LoVo (cell line): ENCODE data around the gene ATP6V1B1.
A peak's percentile ranks its signal among the peaks of the same experiment; 100 is the strongest.

ENCODE experiments used
- DNase-seq: peaks from one replicate; pipeline ENCODE4 v3.0.0-alpha.2; 2016; ENCODE audit warnings: low spot score

Gene ATP6V1B1

DNA sequence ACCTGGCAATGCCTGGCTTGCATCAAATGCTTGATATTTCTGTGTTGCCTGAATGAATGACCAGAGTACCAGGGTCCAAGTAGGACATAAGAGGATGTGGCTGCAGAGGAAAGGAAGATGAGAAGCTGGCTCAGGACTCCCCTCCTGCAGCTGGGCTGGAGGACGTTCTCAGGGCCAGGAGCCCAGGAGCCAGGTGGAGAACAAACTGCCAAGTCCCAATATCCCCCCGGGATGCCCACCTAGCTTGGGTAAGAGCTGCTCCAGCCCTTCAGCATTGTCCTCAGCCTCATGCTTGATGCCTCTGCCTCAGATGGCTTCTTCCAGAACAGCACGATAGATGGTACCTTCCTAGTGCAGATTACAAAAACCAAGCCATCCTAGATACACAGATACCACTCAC, 8.6 kb upstream of the ATP6V1B1 start:
- DNase-seq: no peak

DNA sequence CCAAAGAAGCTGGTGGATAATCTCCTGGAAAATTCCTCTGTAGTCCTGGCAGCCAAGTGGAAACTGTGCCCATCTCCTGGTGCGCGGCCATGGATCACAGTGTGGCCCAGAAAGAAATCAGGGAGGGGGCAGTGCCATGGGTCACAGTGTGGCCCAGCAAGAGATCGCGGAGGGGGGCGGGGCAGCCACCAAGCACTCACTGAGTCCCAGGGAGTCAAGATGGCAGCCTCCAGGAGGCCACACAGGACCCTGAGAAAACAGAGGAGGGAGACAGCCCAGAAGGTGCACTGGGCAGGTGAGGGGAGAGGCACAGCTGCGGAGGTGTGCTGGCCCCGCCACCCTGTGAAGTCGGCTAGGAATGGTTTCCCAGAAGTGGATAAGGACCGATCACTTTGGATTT, 8.1 kb upstream of the ATP6V1B1 start:
- no peak for DNase-seq

DNA sequence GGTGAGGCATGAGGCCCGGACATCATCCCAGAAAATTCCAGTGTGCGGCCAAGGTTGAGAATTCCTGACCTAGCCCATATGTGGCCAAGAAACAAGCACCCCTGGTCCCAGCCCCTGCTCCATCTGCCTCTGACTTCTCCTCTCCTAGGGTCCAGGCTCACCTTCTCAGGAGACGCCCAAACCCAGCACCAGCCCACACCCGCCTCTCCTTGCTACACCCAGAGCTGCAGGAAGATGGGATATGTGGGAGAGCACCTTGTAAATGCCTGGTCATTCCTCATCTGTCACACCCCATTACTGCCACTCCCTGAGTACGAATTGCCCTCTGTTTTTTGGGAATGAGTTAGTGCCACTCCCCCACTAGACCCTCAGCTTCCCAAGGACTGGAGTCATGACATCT, 7.3 kb upstream of the ATP6V1B1 start:
- no peak for DNase-seq

DNA sequence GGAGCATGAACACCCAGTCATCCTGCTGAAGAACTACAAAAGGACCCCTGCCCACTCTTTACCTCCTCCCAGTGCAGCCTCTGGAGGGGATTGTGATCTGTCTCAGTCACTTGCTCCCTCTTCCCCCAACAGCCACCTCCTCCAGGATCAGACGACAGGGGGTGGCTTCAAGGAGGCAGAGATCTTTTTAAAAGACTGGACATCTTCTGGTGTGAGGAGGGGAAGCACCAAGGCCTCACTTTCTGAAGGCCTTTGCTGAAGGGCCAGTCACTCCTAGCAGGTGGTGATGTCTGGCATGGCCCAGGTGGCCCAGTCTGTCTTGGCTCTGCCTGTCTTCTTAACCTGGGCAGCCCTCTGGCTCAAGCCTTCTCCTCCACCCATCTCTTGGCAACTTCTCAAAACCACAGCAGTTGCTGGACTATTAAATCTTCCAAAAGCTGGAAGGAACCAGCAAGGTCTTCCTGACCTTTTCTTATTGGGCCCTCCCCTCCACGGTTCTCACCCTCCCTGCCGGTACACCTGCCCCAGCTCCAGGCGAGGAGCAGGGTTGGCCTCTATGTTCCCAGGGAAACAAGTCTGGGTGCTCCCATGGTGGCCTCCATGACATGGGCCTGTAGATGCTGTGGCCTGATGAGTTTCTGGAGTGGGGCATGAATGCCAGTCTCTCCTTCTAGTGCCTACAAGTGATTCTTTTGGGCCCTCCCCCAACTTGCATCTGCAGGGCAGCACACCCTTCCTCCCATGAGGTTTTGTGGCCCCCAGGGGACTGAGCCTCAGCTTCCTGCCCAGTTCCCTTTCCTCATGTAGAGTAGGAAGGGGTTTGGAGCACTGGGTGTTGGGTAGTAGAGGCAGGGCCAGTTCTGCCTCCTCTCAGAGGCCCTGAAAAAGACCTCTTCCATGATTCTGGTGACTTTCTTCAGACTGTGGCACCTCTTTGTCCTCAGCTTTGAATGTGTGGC, 5.0 kb upstream of the ATP6V1B1 start:
- DNase-seq: peak; percentile 22

DNA sequence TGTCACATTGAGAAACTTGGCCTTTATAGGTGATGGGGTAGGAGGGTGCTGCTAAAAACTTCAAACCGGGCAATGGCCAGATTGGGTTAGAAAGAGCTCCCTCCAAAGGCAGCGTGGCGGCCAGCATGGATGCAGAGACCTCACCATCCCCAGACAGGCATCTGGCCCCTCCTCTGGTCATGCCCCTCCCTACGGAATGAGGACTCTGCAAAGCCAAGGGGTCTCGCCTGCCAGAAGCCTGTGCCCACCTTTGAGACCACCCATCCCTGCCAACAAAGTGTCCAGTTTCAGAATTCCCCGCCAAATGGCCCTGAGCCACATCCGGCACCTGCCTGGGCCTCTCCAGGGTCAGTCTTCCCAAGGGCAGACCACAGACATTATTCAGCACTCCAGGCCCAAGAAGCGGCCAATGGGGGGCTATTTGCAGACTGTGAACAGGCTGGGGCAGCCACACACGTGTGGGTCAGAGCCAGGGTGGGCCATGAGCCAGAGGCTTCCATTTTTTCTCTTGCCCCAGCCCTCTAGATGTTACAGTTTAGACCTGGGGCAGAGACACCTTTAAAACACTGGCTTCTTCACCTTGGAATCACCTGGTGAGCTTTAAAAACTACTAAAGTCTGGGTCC, 4.2 kb upstream of the ATP6V1B1 start:
- DNase-seq: no peak

DNA sequence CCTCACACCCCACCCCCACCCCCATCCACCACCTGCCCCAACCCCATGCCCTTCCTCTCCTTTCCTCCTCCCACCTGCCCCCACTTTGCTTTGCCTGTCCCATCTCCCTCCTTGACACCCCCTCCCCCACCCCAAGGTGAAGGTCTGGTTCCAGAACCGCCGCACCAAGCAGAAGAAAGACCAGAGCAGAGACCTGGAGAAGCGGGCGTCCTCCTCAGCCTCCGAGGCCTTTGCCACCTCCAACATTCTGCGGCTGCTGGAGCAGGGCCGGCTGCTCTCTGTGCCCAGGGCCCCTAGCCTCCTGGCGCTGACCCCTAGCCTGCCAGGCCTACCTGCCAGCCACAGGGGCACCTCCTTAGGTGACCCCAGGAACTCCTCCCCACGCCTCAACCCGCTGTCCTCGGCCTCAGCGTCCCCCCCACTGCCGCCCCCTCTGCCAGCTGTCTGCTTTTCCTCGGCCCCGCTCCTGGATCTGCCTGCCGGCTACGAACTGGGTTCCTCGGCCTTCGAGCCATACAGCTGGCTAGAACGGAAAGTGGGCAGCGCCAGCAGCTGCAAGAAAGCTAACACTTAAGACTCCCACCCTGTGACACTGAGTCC, 3.0 kb upstream of the ATP6V1B1 start:
- no peak for DNase-seq

DNA sequence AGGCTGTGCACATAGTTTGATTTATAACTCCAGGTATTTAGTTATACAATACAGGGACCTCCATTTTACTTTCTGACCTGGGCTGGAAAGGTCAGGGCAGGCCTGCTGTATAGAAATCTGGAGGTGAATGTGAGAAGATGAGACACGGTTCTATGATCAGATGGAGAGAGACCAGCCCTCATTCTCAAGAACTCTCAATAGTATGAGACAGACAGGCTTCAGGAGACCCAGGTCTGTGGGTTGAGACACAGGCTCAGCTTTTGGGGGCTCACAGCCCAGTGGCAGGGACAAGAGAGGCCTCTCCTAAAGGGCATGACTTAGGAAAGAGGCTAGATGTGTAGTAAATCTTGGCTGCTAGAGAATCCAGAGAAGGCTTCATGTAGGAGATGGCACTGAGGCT, 719 bp upstream of the ATP6V1B1 start:
- DNase-seq: no peak

DNA sequence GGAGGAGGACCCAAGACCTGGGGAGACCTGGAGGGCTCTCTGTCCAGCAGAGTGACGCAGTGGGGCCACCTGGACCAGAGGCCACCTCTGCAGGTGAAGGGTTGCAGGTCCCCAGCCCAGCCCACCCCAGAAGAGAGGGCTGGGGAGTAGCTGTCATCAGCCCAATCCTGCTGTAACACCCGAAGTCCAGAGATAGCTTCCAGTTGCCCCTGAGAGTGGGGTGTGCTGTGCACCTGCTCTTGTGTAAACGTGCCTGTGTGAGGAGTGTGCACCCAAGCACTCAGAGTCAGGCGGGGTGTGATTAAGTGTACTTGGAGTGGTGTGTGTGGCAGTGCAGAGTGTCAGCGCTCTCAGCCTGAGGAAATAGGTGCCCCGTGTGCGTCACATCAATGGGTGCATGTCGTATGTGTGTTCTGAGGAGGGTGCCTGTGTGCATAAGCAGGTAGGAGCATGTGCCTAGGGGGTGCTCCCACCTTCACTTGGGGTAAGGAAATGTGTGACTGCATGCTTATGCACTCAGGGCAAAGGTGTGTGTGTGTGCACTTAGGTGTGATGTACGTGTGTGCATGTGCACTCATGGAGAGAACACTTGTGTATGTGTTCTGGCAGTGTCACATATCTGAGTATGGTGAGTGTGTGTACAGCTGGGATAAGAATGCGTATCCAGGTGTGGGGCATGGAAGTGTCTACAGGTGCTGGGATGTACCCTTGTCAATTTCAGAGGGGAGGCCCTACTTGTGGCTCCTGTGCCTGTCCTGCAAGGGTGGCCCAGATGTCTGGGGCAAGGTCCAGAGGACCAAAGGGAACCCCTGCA, 672 bp downstream of the ATP6V1B1 start:
- DNase-seq: no peak

DNA sequence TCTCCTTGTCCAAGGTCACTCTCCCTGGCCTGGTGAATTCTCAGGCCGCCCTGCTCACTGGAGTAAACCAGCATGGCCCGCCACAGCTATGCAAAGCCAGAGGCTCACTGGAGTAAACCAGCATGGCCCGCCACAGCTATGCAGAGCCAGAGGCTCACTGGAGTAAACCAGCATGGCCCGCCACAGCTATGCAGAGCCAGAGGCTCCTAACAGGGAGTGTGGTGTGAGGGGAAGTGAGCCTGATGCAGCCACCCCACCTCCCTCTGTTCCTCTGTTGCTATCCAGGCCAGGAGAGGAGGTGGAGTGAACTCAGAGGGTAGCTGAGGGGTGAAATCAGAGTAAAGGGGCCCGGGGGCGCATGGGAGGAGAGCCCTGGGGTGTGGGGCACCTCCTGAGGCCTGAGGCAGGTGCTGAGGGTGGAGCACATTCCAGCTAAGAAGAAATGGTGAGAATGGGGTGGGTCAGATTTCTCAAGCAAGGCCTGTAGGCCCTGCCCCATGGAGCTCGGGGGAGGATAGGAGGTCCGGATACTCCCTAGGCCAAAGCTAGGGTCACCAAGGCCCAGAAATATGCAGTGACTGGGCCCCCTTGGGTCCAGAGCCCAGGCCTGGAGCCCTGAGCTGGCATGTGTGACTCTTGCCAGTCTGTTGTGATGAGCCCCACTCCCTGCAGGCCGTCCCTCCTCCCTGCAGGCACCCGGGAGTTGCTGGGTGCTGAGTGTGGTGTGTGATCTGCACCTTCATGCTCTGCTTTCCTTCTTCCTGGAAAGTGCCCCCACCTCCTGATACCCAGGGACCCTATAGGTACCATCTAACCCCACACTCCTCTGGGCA, 1.5 kb downstream of the ATP6V1B1 start:
- DNase-seq: no peak

DNA sequence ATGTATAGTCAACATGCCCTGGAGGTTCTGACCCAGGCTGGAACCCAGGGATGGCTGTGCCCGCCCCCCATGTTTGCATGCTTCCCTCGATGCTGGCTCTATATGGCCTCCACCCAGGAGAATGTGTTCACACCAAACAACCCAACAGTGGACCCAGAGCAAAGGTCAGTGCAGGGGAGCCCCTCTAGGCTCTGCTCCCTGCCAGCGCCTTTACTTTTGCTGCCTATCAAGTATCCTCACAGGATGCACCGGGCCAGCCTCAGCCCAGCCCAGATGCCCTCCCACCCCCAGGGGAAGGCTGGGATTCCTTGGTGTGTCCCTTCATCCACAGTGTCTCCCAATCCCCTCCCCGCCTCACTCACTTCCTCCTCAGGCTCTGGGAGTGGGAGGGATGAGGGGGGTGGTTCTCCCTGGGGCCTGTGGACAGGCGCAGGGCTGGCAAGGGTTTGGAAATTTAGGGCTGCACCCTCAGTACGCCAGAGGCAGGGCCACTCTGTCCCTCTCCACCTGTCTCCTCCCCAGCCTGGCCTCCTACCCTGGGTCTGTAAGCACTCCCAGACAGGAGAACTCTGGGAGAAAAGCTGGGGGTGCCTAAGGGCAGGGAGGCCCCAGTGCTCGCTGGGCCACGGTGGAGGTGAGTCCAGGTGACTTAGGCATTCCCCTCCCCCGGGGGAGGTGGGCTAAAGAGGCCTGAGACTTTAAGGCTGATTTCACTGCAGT, 2.3 kb downstream of the ATP6V1B1 start:
- DNase-seq: no peak

DNA sequence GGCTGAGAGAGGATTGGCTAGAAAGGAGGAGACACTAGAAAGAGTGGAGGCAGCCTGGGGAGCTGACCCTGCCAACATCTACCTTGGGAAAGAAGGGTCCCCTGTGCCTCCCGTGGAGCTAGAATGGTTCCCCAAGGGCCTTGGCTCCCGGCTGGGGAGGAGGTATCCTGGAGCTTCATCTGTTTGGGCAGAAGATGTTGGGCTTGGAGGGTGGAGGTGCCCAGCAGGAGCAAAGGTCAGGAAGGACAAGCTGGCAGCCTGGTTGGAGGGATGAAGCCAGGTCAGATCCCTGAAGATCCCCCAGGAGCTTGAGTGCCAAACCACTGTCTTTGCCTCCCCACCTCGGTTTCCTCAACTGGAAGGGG, 2.9 kb downstream of the ATP6V1B1 start:
- DNase-seq: no peak

DNA sequence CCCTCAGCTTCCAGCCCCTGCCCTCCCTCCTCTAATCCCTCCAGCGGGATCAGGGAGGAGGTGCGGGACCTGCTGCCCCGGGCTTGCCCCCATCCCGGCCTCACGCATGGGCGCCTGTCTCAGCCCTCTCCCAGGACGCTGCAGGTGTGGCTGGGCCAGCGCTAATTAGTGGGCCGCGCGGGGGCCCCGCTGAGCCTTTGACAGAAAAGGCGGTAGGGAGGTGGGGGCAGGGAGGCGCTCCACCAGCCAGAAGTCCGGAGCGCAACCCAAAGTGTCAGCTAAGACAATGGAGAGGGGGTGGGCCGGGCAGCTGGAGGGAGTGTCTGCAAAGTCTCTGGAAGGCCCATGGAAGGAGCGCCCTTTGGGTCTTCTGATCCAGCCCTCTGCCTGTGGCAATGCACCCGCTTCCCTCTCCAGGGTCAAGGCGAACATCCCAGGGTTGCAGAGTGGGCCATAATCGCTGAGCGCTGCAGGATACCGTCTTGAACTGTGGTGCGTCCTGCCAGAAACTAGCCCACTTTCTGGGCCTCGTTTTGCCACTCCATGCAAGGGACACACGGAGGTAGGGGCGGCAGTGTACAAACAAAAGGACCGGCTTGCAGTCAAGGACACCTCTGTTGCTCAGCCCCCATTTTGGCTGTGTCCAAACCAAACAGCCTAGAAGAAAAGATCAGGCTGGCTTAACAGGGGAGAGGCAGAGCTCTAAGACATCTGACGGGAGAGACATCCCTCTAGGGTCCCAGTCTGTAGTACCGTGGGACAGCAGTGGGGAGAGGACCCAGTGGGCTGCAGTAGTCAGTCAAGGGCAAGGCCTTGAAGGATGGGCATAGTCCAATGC, 3.5 kb downstream of the ATP6V1B1 start:
- DNase-seq: no peak

DNA sequence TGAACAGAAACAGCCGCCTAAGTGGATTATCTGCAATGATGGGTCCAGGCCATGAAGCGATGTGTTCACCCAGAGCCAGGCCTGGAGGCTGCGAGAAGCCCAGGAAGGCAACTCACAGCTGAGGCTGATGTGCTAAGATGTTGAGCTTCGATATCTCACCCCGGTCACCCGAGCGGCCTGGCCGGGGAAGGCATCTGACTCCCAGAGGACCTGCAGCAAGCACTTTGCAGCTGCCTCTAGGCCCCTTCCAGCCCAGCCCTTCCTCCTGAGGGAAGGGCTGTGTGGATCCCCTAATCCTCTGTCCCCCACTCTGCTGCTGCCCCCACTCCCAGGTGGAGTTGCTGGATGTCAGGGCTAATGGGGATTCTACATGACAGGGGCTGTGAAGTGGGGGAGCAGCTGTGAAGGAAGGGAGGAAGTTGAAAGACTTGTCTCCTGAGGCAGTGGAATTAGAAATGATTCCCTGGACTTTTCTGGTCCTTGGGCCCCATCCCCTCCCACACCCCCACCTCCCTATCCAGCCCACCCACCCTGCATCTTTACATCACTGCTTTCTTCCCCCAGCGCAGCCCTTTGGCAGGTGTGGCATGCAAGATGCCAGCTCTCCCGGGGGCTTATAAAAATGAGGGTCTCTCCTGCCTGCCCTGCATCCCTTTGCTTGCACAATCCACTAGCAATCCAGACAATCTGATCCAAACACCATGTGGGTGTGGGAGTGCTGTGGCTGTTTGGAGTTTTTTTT, 4.3 kb downstream of the ATP6V1B1 start:
- no peak for DNase-seq

DNA sequence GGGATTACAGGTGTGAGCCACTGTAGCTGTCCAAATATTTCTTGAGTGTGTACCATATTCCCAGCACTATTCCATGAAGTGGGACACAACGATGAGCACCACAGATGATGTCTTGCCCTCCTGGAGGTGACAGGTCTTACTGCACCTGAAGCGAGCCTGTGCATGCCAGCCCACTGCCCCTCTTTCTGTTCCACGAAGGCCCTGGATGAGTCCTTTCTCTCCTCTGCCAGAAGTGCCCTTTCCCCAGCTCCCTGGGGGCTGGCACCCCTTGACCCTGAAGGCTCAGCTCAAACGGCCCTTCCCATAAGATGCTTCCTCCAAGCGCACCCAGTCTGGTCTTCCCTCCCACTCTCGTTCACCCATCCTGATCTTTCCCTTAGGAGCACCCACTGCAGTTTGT, 5.5 kb downstream of the ATP6V1B1 start:
- DNase-seq: no peak

DNA sequence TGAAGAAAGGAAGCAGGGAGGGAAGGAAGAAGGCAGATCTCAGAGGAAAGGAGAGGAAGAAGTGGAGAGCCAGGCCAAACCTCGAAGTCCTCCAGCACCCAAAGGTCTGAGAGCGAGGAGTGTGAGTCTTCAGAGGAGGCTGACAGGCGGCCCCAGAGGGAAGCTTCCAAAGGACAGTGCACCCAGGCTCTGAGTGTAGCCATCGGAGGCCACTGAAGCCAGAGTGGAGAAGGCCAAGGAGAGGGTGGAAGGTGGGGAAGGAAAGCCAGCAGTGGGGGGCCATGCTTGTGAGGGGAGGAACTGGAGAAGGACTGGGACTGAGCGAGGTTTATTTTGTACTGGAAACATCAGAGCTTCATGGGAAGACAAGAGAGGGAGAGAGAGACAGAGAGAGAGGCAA, 6.0 kb downstream of the ATP6V1B1 start:
- no peak for DNase-seq

DNA sequence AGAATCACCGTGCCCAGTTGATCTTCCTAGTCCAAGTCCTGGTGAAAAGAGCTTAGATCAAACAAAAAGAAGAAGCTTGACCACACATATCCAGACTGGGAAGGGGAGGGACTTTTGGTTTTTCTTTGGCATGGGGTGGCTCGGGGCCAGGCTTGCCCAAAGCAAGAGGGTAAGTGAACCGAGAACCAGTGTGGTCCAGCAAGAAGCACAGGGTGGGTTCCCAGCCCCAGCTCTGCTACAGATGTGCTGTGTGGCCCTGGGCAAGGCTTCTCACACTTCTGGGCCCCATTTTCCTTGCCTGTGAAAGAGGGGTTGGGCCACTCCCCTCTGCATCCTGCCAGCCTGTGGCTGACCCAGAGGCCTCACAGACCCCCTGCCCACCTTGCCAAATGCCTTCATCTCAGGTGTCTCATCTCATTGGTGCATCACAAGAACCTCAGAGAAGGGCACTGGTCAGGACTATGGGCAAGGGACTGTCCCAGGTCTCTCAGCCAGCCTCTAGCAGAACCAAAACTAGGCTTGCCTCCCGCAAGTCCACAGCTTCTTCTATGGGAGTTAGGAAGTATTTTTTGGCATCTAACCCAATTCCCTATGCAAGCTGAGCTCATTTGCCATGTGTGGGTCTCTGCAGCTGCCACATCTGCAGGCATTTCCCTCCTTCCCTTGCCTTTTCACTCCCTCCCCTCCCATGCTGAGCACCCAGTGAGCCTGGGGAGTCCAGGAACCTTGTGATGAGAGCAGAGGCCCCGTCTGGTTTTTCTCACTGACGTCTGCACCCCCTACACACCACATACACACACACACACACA, 6.9 kb downstream of the ATP6V1B1 start:
- no peak for DNase-seq

DNA sequence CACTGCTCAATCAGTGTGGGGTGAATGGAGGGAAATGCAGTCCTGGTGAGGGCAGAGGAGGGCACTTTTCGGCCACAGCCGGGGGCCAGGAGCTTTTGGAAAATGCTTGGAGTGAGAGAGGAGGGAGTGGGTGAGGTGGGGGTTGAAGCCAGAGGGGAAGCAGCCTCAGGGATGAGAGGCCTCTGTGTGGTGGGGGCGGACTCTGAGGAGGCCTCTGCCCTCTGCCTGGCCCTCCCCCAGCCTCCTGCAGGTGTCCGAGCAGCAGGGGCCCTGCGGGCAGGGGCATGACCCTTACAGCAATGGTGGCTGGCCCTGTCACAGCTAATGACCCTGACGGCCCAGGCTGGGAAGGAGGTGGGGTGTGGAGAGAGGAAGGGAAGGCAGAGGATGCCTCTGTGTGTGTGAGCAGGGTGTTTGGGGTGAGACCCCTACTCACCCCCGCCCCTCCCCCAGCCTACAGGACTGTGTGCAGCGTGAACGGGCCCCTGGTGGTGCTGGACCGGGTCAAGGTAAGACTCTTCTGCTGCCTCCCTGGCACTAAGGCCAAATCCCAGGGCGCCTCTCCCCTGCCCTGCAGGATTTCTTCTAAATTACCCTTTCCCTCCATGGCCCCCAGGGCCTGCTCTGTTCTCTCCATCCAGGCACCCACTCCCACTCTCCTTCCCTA, 7.6 kb downstream of the ATP6V1B1 start:
- DNase-seq: no peak
